ENCODE results near the gene LARP4B.

DNA sequence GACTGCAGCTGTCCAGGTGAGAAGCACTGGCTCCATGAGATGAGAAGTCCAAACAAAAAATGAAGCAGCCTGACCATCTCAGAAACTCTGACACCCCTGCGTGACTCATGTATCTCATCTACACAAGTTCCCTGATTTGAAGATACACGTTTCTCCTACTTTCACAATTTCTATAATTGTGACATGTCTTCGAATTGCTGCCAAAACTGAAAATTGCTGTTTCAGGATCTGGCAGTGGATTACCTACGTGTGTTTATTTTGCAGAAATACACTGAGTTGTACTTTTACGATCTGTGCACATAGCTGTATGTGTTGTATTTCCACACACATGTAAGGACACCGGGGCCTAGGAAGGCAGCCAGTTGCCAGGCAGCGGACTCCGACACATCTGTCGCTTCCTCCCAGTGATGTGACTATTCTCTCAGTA lies 53.2 kb downstream of the LARP4B start:
- TF ChIP-seq EZH2 (IDR thresholded peaks at IDR 0.05; ENCODE audit: borderline replicate concordance, insufficient read depth, low read depth, low read length, poor library complexity, severe bottlenecking) = no peak
- TF ChIP-seq, protein P1, sequence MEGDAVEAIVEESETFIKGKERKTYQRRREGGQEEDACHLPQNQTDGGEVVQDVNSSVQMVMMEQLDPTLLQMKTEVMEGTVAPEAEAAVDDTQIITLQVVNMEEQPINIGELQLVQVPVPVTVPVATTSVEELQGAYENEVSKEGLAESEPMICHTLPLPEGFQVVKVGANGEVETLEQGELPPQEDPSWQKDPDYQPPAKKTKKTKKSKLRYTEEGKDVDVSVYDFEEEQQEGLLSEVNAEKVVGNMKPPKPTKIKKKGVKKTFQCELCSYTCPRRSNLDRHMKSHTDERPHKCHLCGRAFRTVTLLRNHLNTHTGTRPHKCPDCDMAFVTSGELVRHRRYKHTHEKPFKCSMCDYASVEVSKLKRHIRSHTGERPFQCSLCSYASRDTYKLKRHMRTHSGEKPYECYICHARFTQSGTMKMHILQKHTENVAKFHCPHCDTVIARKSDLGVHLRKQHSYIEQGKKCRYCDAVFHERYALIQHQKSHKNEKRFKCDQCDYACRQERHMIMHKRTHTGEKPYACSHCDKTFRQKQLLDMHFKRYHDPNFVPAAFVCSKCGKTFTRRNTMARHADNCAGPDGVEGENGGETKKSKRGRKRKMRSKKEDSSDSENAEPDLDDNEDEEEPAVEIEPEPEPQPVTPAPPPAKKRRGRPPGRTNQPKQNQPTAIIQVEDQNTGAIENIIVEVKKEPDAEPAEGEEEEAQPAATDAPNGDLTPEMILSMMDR (IDR thresholded peaks at IDR 0.05) = no peak

Data from B cell (primary cell).